ENCODE data around the gene HEATR5A. TPM values are rescaled to one million over a fixed set of nuclear protein-coding genes. Genes with fewer than 3 reads are reported as not detected.
"Not testable (repeated sequence)": the region's sequence is repeated elsewhere in the genome, so short reads cannot be mapped to it uniquely, and the experiment has no call there.

Gene HEATR5A
- total RNA-seq, 4 donors from 2014 or later, result 24.3 to 134 (median 34.9) TPM

DNA sequence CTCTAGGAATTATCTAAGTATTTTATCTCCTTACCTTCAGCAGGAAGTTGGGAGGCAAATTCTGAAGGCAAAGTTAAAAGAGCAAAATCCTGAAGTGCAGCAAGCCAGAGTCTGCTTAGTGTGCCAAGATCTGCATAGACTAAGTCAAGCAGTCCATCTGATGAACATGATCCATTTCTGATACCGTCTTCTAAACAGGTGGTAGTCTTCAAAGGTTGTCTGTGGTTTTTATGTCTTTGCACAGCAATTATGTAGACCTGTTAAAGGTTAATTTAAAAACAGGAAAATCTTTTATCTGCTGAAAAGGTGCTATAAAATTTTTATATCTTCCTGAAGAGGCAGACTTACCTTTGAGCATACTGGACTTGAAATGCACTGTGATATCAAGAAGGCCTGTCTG, 107.4 kb downstream of the HEATR5A start:
- TF ChIP-seq POLR2A (IDR thresholded peaks at IDR 0.05), result no peak
- TF ChIP-seq, protein P1, sequence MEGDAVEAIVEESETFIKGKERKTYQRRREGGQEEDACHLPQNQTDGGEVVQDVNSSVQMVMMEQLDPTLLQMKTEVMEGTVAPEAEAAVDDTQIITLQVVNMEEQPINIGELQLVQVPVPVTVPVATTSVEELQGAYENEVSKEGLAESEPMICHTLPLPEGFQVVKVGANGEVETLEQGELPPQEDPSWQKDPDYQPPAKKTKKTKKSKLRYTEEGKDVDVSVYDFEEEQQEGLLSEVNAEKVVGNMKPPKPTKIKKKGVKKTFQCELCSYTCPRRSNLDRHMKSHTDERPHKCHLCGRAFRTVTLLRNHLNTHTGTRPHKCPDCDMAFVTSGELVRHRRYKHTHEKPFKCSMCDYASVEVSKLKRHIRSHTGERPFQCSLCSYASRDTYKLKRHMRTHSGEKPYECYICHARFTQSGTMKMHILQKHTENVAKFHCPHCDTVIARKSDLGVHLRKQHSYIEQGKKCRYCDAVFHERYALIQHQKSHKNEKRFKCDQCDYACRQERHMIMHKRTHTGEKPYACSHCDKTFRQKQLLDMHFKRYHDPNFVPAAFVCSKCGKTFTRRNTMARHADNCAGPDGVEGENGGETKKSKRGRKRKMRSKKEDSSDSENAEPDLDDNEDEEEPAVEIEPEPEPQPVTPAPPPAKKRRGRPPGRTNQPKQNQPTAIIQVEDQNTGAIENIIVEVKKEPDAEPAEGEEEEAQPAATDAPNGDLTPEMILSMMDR (IDR thresholded peaks at IDR 0.05), result no peak
- DNase-seq, result no peak
- no peak overlapping the region for H3K27ac ChIP-seq
- H3K27me3 ChIP-seq, result no peaks in the 10 kb centered on the region
- H3K4me3 ChIP-seq, result no peak overlapping the region
- no peaks in the 10 kb centered on the region for H3K9me3 ChIP-seq
- no peaks in the 10 kb centered on the region for H3K4me1 ChIP-seq
- H3K36me3 ChIP-seq, result peaks cover 0 to 59% (median 3%) of the 10 kb centered on the region in 3 donors

DNA sequence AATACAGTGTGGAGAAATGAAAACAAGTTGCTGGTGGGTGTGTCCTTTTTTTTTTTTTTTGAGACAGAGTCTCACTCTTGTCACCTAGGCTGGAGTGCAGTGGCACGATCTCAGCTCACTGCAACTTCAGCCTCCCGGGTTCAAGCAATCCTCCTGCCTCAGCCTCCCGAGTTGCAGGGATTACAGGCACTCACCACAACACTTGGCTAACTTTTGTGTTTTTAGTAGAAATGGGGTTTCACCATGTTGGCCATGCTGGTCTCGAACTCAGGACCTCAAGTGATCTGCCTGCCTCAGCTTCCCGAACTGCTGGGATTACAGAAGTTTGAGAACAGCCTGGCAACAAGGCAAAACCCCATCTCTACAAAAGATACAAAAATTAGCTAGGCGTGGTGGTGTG, 108.0 kb downstream of the HEATR5A start:
- not testable (repeated sequence) for H3K4me1 ChIP-seq, DNase-seq, H3K9me3 ChIP-seq, H3K4me3 ChIP-seq, H3K27ac ChIP-seq, H3K27me3 ChIP-seq
- H3K36me3 ChIP-seq, result peaks cover 0 to 57% (median 3%) of the 10 kb centered on the region in 3 donors

DNA sequence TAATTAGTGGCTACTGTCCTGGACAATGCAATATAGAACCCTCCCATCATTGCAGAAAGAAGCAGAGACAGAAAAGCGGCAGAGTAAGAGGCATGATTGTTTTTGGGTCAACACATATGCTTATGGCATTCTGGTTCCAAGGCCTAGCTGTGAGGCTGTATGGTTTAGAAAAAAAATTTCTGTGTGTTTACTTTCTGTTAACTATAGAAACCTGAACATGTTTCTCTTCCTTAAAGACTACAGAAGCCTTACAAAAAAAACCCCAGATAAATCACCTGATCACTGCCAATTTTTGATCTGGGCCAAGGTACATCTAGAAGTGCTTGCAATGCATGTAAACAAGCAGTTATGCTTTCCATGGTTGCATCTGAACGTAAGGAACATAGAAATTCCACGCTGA, 112.7 kb downstream of the HEATR5A start:
- TF ChIP-seq, protein P1 (IDR thresholded peaks at IDR 0.05), result no peak
- no peak for TF ChIP-seq POLR2A (IDR thresholded peaks at IDR 0.05)
- peaks cover 0 to 63% (median 2%) of the 10 kb centered on the region in 3 donors for H3K36me3 ChIP-seq
- H3K27me3 ChIP-seq, result no peaks in the 10 kb centered on the region
- H3K9me3 ChIP-seq, result no peaks in the 10 kb centered on the region
- no peaks in the 10 kb centered on the region for H3K4me1 ChIP-seq
- DNase-seq, result no peak
- no peak overlapping the region for H3K27ac ChIP-seq
- H3K4me3 ChIP-seq, result no peak overlapping the region

DNA sequence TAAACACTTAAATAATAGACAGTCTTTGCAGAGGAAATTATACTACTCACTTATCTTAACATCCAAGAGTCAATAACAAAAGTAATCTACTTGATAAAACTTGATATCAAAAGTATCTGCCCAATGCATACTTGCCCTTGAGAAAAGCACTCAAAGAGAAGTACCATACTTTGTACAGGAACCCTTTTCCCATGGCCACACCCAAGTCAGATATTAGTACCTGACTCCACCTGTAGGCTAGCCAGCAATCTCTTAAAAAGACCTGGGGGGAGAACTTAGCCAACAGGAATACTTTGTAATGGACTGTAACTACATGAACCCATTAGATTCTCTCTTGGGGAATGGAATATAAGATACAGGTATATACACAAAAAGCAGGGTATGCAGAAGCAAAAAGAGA, 113.2 kb downstream of the HEATR5A start:
- H3K27me3 ChIP-seq, result no peaks in the 10 kb centered on the region
- no peak for TF ChIP-seq POLR2A (IDR thresholded peaks at IDR 0.05)
- TF ChIP-seq, protein P1 (IDR thresholded peaks at IDR 0.05), result peak in 2 of 6 experiments; percentile 10 to 29
- H3K27ac ChIP-seq, result no peak overlapping the region
- DNase-seq, result no peak
- no peaks in the 10 kb centered on the region for H3K9me3 ChIP-seq
- no peak overlapping the region for H3K4me3 ChIP-seq
- H3K36me3 ChIP-seq, result peaks cover 0 to 60% (median 0%) of the 10 kb centered on the region in 3 donors
- H3K4me1 ChIP-seq, result no peaks in the 10 kb centered on the region

DNA sequence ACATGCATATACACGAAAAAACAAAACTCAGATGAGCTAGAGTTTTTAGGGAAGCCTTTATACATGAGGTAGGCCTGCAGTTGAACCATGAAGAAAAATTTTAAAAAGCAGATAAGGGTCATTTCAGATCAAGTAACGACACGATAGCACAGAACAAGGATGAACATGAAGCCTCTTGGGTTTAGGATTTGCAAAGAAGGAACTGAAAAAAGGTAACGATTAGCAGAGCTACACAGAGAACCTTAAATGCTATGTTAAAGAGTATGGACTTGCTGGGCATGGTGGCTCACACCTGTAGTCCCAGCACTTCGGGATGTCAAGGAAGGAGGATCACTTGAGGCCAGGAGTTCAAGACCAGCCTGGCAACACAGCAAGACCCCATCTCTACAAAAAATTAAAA, 116.7 kb downstream of the HEATR5A start:
- no peak overlapping the region for H3K4me3 ChIP-seq
- DNase-seq, result no peak
- H3K9me3 ChIP-seq, result no peaks in the 10 kb centered on the region
- H3K27me3 ChIP-seq, result no peaks in the 10 kb centered on the region
- no peaks in the 10 kb centered on the region for H3K4me1 ChIP-seq
- peaks cover 0 to 63% (median 0%) of the 10 kb centered on the region in 3 donors for H3K36me3 ChIP-seq
- H3K27ac ChIP-seq, result no peak overlapping the region
- TF ChIP-seq POLR2A (IDR thresholded peaks at IDR 0.05), result no peak
- TF ChIP-seq, protein P1 (IDR thresholded peaks at IDR 0.05), result no peak

DNA sequence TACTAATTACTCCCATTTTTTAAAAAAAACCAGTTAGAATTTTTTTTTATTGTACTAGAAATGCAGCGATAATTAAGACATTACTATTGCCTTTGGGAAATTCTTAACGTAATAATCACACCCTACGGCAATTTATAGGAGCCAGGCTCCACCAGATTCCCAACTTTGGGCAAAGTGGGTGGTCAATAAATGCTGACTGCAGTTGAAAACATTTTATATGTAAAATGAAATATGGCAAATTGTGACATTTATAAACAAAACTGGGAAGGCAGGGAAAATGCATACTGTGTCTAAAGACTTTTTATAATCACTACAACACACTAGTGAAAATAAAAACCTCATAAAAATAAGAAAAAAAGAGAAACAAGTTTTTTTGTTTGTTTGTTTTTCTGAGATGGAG, 119.5 kb downstream of the HEATR5A start:
- peaks cover 0 to 44% (median 0%) of the 10 kb centered on the region in 3 donors for H3K36me3 ChIP-seq
- TF ChIP-seq, protein P1 (IDR thresholded peaks at IDR 0.05), result no peak
- TF ChIP-seq POLR2A (IDR thresholded peaks at IDR 0.05), result no peak
- no peaks in the 10 kb centered on the region for H3K4me1 ChIP-seq

More for the DNA sequence above, 119.5 kb downstream of the HEATR5A start:
- Histone ChIP-seq H3K4me3 (no peak overlapping the region), H3K27ac (no peak overlapping the region), H3K27me3 (no peaks in the 10 kb centered on the region), H3K9me3 (no peaks in the 10 kb centered on the region)
- DNase-seq, result no peak

Data from Peyer's patch (tissue), 4 donors.